GM19023 (cell line): ENCODE measurements around the gene LNX2.

ENCODE experiments used
- ATAC-seq: cut with Tn5 transposase; IDR thresholded peaks from one replicate; pipeline ENCODE4 v1.9.1; 2021; ENCODE audit warnings: mild to moderate bottlenecking, moderate library complexity; ENCODE audit not compliant: unreplicated experiment

Gene LNX2

GRCh38 chr13:27570906-27571305, 49.4 kb downstream of the LNX2 start:
- ATAC-seq = no peak

DNA sequence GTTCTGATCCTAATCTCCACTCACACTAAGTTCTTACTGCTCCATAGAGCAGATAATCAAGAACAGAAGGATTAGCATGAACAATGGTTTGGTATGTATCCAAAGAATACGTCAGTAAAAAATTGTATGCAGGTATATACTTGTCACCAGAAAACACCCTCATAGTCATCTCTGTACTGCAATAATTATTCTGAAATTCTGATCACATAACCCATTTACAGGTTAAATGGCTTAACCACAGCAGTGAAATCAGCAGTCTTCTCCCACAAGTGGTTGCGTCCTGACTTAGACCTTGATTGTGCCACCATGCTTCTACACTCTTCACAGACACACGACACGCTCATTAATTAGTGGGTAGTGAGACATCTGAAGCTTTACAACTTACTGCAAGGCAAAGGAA, 50.9 kb downstream of the LNX2 start:
- ATAC-seq = no peak

DNA sequence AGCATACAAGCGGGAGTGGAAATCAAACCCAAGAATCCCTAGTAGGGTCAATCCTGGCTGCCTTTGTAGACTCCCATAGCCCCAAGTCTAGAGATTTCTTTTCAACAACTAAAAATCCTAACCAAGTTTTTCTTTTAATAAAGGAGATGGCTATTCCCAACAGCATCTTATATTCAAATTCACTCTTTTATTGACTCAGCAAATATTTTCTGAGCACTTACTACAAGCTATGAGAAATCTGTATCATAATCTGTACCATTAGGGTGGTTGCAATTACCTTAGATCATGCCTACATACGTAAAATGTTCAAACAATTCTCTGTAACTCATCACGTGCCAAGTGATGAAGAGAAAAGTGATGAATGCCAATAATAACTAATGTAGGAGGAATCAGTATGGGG, 54.5 kb downstream of the LNX2 start:
- ATAC-seq = no peak

DNA sequence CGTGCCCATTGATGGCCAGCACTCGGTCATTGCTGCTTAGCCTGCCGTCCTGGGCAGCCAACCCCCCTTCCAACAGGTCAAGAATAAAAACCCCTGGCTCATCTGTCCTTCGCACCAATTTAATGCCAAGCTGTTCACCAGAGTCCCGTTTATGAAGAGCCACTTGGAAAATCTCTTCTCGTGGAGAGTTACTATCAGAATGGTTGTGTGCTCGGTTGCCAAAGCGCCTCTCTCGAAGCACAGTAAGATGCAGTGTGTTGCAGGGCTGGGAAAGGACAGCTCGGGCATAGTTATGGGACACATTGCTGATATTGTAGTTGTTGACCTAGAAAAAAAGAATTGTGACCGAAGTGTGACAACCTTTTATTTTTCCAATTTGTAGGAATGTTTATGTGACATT, 57.9 kb downstream of the LNX2 start:
- no peak for ATAC-seq

DNA sequence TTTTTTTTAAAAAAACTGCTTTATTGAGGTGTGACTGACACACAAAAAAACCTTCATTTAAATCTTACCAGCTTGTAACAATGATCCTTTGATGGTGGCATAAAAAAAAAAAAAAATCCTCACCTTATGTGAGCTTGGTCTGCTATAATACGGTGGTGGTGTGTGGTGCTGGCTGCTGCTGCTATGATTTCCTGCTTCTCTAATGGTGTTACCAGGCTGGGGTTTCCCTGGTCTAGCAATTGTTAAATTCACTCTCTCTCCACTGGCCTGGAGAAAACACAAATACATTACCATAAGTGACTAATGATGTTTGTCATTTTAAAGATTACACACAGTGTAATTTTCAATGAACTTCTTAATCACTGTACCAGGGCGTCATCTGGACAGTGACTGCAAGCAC, 60.6 kb downstream of the LNX2 start:
- ATAC-seq = no peak

DNA sequence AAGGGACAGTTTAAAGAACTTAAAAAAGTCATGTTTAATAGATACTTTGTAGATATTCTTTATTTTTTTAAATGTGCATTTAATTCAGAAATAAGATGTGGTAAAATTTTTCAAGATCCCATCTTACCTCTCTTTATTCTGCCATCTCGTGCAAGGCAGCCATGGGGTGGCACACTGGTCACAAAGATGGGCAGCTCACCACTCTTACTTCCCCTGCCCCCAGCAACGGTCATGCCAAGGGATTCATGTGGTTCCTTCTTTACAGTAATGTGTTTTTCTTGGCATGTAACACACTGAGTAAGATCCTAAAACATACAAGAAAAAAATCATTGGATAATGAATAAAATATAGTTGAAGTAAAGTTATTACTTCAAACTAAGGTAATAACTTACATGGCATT, 64.2 kb downstream of the LNX2 start:
- ATAC-seq = no peak

DNA sequence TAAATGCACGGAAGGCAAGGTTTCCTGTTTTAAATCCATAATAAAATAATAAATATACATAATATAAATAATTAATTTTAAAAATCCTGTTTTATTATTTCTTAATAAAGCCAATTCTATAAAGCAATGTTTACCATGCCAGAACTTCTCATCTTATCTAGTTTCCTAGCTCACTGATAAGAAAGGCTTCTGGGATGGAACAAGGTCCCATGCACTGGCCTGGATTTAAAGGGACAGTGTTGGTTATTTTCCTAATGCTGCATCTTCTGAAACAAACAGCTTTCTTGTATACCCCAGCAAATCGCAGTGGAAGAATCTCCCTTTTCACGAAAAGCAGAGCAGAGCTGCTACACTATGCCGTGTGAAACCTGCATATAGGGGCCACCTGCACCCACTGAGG, 68.8 kb downstream of the LNX2 start:
- ATAC-seq = no peak

GRCh38 chr13:27549406-27549981, 70.8 kb downstream of the LNX2 start:
- ATAC-seq = no peak

- ATAC-seq = no peak
Measured at GRCh38 chr13:27542220-27542619, 78.1 kb downstream of the LNX2 start.

DNA sequence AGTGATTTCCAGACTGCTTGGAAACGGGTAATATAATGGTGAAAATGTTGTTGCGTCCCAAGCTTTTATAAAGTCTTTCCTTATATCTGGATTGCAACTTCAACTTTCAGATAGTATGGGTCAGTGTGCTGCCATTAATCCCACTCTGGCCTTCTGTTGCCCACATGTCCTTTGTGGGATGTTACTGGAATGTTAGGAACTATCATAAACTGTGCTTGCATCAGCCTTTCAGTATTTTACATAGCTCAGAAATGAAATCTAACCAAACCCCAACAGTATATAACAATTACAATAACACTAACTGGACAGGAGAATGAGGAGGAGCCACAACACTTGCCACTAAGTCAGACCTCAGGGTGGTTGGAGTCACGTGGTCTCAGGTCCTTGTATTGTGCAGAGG, 78.9 kb downstream of the LNX2 start:
- no peak for ATAC-seq

GRCh38 chr13:27536361-27537101, 83.8 kb downstream of the LNX2 start:
- ATAC-seq = no peak

DNA sequence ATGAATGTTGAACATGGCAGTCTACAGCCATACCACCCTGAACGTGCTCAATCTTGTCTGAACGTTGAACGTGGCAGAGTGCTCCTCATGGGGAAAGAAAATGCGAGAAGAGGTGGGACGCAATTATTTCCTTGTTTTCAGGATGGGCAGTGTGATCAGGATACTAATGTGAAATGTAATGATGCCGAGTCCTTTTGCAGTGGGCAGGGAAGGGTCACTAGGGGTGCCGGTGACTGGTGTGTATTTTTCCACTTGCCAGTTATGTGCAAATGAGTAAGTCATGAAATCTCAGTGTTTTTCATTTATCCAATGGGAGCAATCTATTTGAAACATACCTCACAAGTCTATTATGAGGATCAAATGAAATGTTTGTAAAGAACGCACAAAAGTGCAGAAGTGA, 84.8 kb downstream of the LNX2 start:
- ATAC-seq = no peak

DNA sequence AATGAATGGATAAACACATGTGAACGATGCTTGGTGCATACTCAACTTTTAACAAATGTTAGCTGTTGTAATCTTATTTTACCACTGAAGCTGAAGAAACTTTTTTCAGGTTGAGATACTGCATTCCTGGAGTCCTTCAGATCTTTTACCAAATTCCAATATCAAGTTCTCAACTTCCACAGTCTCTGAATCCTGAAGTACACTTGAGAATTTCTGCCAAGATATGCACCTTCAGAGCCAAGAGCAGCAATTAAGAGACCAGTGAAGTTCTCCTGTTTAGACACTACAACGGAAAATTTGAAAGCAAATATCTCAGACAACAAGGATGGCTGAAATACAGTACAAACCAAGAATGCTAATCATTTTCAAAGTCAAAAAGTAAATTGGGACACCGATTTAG, 85.3 kb downstream of the LNX2 start:
- no peak for ATAC-seq

GRCh38 chr13:27534108-27534980, 86.0 kb downstream of the LNX2 start:
- ATAC-seq = no peak

- no peak for ATAC-seq
Measured at GRCh38 chr13:27533155-27533643, 87.1 kb downstream of the LNX2 start.

DNA sequence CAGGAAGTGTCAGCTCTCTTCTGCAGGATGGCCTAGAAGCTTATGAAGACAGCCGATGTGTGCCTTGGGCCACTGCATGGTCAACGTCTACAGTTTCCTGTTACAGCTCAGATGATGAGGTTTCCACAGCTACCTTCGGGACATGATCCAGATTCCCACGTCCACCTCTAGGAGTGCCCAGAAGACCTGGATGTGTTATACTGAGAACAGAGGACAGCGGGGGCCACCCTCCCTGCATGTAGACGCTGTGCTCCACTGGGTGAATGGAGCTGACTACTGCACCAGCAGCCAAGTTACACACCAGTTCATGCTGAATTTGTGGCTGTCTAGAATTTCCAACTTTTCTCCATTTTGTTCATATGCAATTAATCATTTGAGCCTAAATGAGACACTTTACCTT, 91.4 kb downstream of the LNX2 start:
- ATAC-seq = no peak

GRCh38 chr13:27526516-27526915, 93.8 kb downstream of the LNX2 start:
- ATAC-seq = no peak

DNA sequence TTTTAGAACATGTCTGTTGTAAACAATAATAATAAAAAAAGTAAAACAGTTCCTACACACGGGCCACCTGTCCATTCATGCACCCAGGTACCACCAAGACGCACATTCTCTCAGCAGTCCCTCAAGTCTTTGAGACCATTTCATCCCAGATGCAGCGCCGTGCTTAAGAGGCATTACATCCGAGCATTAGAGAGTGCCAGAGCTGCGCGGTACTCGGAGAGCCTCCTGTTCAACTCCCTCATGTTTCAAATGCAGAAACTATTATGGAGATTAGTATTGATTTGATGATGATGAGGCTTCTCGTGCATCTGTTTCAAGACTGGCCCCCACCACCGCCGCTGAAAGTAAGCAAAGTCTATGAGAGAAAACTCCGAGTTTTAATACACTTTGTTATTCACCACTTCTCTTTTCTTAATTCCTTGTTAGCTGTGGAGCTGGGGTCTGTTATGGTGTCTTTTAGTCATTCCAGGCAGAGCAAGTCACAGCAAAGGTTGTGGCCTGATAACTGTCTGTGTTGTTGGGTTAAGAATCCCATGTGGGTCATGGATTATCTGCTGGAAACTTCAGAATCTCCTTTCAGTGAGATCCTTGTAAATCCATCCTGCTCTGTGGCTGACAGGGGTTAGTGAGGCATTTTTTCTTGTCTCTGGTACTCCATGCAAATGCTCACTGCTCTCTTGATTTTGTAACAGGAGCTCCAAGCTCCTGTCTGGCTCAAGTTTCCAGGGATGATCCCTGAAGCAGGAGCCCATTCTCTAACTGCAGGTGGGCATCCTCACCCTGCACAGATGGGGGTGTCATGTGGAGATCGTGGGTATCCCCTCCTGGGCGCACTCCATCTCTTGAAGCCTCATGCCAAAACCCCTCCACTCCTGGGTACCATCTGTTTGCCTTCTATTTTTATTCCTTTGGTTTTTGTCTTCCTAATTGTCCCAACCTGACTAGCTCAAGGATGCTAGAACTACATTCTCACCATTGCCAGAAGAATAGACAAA, 95.1 kb downstream of the LNX2 start:
- no peak for ATAC-seq

GRCh38 chr13:27523346-27524073, 96.8 kb downstream of the LNX2 start:
- no peak for ATAC-seq

- no peak for ATAC-seq
Measured at GRCh38 chr13:27522847-27523246, 97.5 kb downstream of the LNX2 start.
